Measurements from ENCODE around the gene DIP2C.

- TF ChIP-seq, protein P1, sequence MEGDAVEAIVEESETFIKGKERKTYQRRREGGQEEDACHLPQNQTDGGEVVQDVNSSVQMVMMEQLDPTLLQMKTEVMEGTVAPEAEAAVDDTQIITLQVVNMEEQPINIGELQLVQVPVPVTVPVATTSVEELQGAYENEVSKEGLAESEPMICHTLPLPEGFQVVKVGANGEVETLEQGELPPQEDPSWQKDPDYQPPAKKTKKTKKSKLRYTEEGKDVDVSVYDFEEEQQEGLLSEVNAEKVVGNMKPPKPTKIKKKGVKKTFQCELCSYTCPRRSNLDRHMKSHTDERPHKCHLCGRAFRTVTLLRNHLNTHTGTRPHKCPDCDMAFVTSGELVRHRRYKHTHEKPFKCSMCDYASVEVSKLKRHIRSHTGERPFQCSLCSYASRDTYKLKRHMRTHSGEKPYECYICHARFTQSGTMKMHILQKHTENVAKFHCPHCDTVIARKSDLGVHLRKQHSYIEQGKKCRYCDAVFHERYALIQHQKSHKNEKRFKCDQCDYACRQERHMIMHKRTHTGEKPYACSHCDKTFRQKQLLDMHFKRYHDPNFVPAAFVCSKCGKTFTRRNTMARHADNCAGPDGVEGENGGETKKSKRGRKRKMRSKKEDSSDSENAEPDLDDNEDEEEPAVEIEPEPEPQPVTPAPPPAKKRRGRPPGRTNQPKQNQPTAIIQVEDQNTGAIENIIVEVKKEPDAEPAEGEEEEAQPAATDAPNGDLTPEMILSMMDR (IDR thresholded peaks at IDR 0.05; ENCODE audit: borderline replicate concordance, extremely low read depth, low read length, poor library complexity, severe bottlenecking) = no peak
- TF ChIP-seq EZH2 (IDR thresholded peaks at IDR 0.05; ENCODE audit: borderline replicate concordance, low read depth, low read length, severe bottlenecking) = no peak
Measured at GRCh38 chr10:562142-562541, 127.3 kb downstream of the DIP2C start.

Data from DND-41 (cell line).